NCI-H345 (cell line): Measurements from ENCODE around the gene REM2.

ENCODE experiments used
- DNase-seq: peaks from one replicate; lab custom pipeline; 2025; lab: John Stamatoyannopoulos, UW

REM2 gene, protein sequence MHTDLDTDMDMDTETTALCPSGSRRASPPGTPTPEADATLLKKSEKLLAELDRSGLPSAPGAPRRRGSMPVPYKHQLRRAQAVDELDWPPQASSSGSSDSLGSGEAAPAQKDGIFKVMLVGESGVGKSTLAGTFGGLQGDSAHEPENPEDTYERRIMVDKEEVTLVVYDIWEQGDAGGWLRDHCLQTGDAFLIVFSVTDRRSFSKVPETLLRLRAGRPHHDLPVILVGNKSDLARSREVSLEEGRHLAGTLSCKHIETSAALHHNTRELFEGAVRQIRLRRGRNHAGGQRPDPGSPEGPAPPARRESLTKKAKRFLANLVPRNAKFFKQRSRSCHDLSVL

DNA sequence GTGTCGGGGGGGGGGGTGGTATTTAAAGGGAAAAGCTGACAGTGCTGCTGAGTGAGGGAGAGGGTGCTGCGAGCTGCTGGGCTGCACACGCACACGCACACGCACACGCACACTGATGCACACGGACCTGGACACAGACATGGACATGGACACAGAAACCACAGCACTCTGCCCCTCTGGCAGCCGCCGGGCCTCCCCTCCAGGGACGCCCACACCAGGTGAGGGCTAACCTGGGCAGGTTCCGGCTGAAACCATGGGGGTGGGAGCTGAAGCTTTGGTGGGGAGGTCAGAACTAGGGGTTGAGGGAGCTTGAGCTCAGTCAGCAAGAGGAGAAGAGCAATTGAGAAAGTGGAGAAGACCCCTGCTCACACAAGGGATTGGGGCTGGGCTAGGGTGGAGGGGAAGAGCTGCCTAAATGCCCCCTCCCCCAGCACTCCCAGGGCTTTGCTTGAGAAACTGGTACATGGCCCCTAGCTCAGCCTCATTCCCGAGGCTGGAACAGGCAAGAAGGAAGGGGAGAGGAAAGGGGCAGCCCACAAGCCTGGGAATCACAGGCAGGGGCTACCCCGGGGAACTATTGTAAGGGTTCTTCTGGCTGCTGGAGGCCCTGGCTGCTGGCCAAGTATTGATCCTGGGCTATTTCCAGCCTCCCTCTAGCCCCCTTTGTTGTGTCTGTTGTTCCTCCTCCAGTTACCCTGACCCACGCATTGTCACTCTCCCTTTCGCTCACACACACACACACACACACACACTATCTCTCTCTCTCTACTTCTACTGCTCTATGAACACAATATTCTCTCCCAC, at the start of gene REM2:
Gene REM2 (plus strand): TSS at position 50 of the 804 bp plus-strand sequence. CDS start 66 bp downstream, at position 116.
- peak; percentile 76 for DNase-seq

DNA sequence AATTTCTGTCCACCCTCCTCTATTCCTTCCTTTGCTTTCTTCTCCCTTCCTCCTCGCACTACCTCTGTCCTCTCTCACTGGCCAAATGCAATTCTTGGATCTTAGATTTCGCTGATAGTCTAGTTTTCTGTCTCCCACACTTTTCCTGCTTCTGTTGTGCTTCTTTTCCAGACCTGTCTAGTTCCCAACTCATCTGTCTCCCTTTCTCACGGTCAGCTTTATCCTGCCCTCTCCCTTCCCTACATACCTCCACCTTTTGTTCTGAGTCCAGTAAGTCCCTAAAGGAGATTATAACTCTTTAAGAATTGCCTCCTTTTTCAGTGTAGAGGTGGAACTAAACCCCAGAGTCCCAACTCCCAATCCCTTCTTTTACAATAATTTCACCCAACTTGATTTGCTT, 47.5 kb upstream of the REM2 start:
- no peak for DNase-seq

DNA sequence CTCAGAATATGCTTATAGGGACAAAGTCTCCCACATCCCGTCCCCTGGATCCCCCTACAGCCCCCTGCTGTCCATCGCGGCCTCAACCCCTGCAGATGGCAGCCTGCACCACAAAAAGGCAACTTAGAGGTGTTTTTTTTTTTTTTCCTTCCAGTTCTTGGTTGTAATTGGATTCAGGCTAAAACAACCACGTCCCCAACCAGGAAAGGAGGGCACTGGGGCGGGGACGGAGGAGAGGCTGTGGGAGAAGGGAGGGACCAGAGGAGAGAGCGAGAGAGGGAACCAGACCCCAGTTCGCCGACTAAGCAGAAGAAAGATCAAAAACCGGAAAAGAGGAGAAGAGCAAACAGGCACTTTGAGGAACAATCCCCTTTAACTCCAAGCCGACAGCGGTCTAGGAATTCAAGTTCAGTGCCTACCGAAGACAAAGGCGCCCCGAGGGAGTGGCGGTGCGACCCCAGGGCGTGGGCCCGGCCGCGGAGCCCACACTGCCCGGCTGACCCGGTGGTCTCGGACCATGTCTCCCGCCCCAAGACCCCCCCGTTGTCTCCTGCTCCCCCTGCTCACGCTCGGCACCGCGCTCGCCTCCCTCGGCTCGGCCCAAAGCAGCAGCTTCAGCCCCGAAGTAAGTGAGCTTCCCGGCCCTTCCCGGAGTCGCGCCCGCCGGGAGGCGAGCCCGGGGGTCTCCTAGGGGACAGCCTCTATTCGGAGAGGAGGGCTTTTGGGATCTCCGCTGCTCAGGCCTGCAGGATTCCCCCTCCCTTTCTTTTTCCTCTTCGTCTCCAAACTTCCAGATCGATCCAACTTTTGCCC, 46.5 kb upstream of the REM2 start, which contains the start of gene MMP14:
Gene MMP14 (plus strand): TSS at position 285 of the 813 bp plus-strand sequence. CDS start 233 bp downstream, at position 518.
- no peak for DNase-seq

DNA sequence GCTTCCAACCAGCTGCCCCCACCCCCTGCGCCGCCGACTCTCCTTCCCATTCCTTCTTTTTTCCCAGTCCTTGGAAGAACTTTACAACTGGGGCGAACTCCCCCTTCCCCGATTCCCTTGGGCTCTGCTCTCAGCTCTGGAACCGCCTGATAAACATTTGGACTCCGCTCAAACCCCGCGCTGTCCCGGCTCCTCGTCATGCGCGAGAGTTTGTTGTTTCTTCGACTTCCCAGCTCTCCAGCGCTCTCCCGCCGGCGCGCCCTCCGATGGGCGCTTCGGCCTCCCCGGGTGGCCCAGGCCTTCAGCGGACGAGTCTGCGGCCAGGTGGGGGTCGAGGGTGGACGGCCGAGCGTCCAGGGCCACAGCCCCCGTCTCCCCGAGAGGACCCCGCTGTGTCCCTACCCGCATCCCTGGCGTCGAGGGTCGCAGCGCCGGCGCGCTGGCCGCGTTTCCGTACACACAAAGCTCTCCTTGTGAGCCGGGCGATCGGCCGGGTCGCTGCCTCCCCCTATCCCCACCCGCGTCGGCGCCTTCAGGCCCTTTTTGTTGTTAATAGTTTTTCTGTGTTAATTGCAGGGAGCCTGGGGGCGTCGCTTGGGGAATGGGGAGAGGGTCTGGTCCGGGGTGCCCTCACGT, 45.8 kb upstream of the REM2 start:
- no peak for DNase-seq

DNA sequence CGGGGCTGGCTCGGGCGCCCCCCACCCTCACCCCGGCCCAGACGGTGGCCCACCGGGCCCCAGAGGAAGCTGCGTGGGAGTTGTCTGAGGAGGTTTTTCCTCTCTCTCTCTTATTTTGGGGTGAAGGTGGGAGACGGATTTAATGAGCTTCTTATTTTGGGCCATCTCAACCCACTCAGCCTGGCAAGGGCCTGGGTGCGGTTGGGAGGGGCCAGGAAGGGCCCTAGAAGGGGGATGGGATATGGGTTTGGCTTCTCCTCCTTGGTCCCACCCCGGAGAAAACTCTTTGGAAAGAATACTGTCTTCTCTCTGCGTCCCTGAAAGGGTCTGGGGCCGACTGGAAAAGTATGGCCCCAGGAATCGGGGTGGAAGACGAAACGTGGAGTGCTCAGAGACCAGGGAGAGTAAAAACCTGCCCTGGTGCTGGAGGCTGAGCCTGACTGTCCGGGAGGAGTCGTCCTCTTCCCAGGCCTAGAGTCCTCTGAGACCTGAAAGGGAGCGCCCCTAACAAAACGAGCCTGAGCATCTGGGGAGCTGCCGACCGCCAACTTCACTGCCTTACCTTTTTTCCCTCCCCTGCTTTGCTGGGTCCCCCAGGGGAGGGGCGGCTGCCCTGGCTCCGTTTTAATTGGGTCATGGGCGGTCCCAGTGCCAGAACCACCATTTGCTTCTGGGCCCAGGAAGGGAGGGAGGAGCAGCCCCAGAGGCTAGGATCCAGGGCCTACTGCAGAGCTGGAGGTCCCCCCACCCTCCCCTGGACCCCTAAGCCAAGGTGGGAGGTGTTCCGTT, 45.1 kb upstream of the REM2 start:
- DNase-seq, result no peak

DNA sequence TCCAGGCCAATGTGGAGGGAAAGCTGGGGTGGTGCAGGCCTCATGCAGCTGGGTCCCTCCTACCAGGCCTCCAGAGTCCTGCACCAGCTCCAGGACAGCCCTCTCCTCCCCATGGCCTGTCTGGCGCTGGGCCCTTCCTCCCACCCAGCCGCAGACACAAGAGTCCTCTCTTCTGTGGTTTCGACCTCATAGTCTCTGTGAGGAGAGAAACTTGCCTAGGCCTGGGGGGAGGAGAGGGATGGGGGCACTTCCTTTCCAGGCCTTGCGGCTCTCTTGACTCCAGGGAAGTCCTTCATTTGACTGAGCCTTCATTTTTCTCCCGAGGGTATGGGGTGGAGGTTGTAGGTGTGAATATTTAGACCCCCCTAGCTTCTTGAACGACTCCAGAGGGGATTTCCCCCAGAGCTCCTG, 44.4 kb upstream of the REM2 start:
- no peak for DNase-seq

DNA sequence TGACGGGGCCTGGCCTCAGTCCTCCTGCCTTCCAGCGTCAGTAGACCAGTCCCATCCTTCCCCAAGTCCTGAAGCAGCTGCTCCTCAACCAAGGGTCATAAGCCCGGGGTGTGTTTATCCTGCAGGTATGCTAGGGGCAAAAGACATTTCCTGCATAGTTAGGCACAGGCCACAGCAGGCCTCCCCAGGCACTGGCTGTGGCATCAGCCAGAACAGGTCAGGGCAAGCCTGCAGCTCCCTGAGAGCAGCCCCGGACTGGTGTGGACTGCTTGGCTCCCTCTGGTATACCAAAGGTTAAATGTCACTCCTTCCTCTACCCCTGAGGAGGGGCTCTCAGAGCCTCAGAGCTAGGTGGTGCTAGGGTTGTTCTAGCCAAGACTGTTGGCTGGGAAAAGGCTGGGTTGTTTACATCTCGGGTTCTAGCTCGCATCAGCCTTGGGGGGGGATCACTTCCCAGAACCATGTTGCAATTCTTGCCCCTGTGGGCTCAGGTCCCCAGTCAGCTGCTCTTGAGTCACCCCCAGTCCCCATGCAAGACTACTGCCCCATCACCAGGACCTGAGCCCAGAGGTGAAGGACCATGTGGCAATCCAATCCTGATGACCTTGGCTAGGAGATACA, 43.8 kb upstream of the REM2 start:
- no peak for DNase-seq

DNA sequence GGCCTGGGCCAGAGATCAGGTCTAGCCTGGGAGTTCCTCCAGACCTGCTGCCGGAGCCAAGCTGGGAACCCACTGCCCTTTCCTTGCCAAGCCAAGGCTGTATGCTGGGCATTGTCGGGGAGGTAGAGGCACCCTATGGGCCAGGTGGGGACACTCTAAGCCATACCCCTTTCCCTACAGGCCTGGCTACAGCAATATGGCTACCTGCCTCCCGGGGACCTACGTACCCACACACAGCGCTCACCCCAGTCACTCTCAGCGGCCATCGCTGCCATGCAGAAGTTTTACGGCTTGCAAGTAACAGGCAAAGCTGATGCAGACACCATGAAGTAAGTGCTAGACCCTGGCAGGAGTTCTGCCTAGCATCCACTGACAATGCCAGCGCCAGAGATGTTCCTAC, 41.7 kb upstream of the REM2 start:
- DNase-seq, result no peak

DNA sequence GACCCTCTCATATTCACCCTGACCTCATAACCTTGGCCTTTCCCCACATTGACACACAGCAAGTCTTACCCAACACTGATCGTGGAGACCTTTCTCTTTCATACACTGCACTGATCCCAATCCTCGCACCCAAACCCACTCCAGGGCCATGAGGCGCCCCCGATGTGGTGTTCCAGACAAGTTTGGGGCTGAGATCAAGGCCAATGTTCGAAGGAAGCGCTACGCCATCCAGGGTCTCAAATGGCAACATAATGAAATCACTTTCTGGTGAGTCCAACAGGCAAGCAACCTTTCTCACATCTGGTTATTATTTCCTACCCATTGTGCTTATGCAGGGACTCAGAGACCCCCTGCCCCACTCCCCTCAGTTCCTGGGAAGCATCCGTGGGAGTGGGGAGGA, 41.3 kb upstream of the REM2 start:
- no peak for DNase-seq

DNA sequence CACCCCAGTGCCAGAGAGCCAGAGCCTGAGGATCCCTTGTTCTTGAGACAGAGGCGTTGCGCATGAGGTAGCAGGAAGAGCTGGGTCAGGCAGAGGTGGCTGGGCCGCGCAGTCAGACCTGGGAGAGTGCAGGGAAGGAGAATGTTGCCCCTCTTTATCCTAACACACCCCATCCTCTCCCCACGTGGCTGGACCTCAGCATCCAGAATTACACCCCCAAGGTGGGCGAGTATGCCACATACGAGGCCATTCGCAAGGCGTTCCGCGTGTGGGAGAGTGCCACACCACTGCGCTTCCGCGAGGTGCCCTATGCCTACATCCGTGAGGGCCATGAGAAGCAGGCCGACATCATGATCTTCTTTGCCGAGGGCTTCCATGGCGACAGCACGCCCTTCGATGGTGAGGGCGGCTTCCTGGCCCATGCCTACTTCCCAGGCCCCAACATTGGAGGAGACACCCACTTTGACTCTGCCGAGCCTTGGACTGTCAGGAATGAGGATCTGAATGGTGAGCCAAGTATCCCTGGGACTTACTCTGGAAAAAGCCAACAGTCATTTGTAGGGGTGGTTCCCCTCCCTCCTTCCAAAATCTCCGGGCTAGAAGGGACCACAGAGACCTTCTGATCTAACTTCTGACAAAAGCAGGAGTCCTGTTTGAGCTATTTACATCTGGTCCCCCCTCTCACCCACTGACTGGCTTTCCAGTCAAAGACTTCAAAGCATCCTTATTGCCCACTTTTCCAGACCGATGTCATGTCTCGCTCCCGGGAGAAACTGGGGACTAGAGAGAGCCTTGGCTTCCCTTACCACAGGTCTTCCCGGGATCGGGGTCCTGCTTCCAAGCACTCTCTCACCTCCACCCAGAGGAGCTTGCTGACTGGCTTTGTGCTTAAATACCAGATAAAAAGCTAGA, 40.6 kb upstream of the REM2 start:
- DNase-seq, result no peak

DNA sequence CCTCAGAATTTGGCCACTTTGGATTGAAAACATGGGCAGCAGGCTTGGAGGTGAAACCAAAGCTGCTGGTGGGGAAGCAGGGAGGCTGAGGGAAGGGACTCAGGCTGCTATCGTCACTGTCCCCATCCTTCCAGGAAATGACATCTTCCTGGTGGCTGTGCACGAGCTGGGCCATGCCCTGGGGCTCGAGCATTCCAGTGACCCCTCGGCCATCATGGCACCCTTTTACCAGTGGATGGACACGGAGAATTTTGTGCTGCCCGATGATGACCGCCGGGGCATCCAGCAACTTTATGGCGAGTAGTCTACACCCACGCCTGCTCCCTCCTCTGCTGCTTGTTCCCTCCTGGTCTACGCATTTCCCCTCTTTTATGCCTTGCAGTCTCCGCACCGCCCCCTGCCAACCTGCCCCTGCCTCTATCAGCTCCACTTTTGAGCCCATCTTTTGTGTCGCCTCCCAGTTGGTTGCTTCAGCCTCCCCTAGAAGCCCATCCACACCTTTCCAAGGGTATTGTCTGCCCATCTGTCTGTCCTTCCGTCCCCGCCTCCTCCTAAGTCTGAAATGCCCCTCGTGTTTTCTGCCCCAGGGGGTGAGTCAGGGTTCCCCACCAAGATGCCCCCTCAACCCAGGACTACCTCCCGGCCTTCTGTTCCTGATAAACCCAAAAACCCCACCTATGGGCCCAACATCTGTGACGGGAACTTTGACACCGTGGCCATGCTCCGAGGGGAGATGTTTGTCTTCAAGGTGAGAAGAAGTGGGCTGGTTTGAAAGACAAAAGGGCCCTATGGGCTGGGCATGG, 39.7 kb upstream of the REM2 start:
- DNase-seq, result no peak

DNA sequence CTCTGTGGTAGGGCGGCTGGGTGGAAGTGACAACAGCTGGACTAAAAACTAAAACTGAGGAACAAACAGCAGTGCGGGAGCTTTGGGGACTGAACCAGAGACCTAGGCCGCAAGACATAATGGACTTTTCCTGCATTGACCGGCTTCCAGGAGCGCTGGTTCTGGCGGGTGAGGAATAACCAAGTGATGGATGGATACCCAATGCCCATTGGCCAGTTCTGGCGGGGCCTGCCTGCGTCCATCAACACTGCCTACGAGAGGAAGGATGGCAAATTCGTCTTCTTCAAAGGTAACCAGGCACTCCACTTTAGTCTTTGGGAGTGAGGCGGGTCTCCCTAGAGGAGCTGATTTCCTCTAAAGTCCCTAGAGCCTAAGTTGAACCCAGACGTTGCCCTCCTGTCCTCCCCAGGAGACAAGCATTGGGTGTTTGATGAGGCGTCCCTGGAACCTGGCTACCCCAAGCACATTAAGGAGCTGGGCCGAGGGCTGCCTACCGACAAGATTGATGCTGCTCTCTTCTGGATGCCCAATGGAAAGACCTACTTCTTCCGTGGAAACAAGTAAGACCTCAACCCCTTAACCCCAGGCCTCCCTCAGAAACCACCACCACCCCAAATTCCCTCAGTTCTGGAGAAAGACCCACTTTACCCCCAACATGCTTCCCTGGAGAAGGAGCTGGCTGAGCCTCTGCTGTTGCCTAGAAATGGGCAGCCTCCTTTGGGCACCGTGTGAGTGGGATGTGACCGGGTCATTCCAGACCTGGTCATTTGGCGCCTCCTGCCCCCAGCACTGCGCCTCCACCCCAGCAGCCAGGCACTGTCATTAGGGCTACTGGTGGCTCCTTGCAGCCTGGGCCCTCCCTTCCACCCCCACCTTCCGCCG, 38.6 kb upstream of the REM2 start:
- DNase-seq, result no peak

DNA sequence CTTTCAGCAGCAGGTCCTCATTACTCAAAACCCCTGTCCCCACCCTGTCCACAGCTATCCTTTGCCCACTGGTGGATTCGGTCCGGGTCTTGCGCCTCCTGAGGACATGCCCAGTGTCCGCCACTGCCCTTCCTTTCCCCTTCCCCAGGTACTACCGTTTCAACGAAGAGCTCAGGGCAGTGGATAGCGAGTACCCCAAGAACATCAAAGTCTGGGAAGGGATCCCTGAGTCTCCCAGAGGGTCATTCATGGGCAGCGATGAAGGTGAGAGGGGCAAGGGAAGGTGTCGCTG, 38.0 kb upstream of the REM2 start:
- DNase-seq, result no peak

DNA sequence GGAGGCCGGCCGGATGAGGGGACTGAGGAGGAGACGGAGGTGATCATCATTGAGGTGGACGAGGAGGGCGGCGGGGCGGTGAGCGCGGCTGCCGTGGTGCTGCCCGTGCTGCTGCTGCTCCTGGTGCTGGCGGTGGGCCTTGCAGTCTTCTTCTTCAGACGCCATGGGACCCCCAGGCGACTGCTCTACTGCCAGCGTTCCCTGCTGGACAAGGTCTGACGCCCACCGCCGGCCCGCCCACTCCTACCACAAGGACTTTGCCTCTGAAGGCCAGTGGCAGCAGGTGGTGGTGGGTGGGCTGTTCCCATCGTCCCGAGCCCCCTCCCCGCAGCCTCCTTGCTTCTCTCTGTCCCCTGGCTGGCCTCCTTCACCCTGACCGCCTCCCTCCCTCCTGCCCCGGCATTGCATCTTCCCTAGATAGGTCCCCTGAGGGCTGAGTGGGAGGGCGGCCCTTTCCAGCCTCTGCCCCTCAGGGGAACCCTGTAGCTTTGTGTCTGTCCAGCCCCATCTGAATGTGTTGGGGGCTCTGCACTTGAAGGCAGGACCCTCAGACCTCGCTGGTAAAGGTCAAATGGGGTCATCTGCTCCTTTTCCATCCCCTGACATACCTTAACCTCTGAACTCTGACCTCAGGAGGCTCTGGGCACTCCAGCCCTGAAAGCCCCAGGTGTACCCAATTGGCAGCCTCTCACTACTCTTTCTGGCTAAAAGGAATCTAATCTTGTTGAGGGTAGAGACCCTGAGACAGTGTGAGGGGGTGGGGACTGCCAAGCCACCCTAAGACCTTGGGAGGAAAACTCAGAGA, 37.0 kb upstream of the REM2 start:
- DNase-seq, result no peak

DNA sequence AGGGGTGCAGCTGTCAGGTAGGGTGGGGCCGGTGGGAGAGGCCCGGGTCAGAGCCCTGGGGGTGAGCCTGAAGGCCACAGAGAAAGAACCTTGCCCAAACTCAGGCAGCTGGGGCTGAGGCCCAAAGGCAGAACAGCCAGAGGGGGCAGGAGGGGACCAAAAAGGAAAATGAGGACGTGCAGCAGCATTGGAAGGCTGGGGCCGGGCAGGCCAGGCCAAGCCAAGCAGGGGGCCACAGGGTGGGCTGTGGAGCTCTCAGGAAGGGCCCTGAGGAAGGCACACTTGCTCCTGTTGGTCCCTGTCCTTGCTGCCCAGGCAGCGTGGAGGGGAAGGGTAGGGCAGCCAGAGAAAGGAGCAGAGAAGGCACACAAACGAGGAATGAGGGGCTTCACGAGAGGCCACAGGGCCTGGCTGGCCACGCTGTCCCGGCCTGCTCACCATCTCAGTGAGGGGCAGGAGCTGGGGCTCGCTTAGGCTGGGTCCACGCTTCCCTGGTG, 36.2 kb upstream of the REM2 start:
- DNase-seq, result no peak

DNA sequence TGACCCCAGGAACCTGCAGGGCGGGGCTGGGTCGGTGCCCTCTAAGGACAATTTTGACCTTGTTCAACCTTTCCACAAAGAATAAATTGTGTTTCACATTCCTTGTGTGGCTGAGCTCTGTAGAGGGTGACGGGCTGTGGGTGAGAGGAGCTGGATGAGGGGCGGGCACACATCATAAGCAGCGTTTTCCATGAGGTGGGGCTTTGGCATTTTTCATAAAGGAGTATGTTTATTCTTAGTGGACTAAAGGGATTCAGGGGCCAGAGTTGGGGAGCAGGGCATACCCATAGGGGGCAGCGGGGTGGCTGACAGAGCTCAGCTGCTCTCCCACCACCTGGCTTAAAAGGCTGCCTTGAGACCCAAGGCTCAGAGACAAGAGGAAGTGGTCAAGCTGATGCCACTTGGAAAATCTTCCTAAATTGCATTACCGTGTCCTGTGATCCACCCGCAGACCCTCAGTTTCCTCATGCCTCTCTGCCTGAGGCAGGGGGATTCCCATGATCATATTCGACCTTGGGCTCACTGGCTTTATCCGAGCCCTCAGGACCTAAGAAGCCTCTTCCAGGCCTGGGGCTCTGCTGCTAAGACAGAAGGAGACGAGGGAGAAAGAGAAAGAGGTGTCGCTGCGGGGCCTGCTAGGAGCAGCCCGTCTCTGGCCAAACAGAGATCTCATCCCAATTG, 35.2 kb upstream of the REM2 start:
- DNase-seq, result no peak
